Mucosa of descending colon (tissue), 3 donors: ENCODE results near the gene SEC14L2. TPM values are rescaled to one million over a fixed set of nuclear protein-coding genes. Genes with fewer than 3 reads are reported as not detected.

Experiments used
- ATAC-seq: fragments of 200-7000 bp; cut with Tn5 transposase; one replicate; pipeline ENCODE4 v1.9.1; 2020; ENCODE audit warnings: mild to moderate bottlenecking, moderate library complexity
- DNase-seq, 3 donors: peaks; one replicate each; pipeline ENCODE4 v3.0.0-alpha.2; 2020
- H3K36me3 ChIP-seq: fragments of 200-600 bp; one replicate; pipeline ENCODE4 v1.8.0; 2021; ENCODE audit warnings: low read depth, mild to moderate bottlenecking
- H3K4me1 ChIP-seq: fragments of 200-600 bp; one replicate; pipeline ENCODE4 v1.8.0; 2021; ENCODE audit warnings: low read depth, mild to moderate bottlenecking
- H3K4me3 ChIP-seq: fragments of 200-600 bp; one replicate; pipeline ENCODE4 v1.8.0; 2021; ENCODE audit warnings: mild to moderate bottlenecking
- H3K9me3 ChIP-seq: fragments of 200-600 bp; one replicate; pipeline ENCODE4 v1.8.0; 2021; ENCODE audit warnings: mild to moderate bottlenecking
- CTCF ChIP-seq: fragments of 200-600 bp; IDR thresholded peaks from one replicate; pipeline ENCODE4 v1.8.0; 2022; ENCODE audit warnings: antibody characterized with exemption, mild to moderate bottlenecking
- intact Hi-C, 2 donors: fragments of 100-400 bp; cut with DNase I in 1 of 2; cut with micrococcal nuclease in 1 of 2; formaldehyde crosslinking; loops; one replicate each; pipeline versions ENCODE4 v1.11.0 to v1.11.1; 2022; cut with DNase I, micrococcal nuclease
- total RNA-seq, 3 donors: library from RNA; stranded (reverse); fragmentation: NEBNext Ultra II Directional in 2 of 3; extraction: Animal tissue kit (Norgen Biotek cat#: 25700) in 2 of 3; gene quantifications; one replicate each; pipeline versions ENCODE4 v1.2.1 to v1.2.4, GENCODE V29; 2021 to 2023
- donor health status: DM: no; HTN: no; CAD: no; lungs with moderate emphysema.
- donor health status: DM: no; HTN: no; CAD: no.
- donor health status: DM: no; HTN: yes; CAD: no.

Gene SEC14L2
- total RNA-seq, 3 donors from 2014 or later: 0.67 to 4.0 (median 2.5) TPM

- no peaks in the 10 kb centered on the region for H3K9me3 ChIP-seq
- ATAC-seq (no peak), DNase-seq (no peak)
- no peak overlapping the region for H3K4me3 ChIP-seq
- no peak for TF ChIP-seq CTCF
- intact Hi-C loops: no loop called here
- no peaks in the 10 kb centered on the region for H3K36me3 ChIP-seq
- peaks cover 24% of the 10 kb centered on the region for H3K4me1 ChIP-seq
Measured at GRCh38 chr22:30354644-30355043, 42.2 kb upstream of the SEC14L2 start.

- H3K9me3 ChIP-seq: no peaks in the 10 kb centered on the region
- H3K4me3 ChIP-seq: peak within 1 kb of the TSS; percentile 56
- ATAC-seq (peak; percentile 99), DNase-seq (peak; percentile 90 to 92 (median 91))
- intact Hi-C loops: no loop called here
- TF ChIP-seq CTCF: no peak
- H3K36me3 ChIP-seq: no peaks in the 10 kb centered on the region
- H3K4me1 ChIP-seq: peaks cover 24% of the 10 kb centered on the region
Measured at GRCh38 chr22:30356449-30357235, 40.2 kb upstream of the SEC14L2 start, which contains the start of the genes CCDC157 and SF3A1. TSS of gene CCDC157 (plus strand) at chr22:30357007. CDS start at chr22:30366001, 8,994 bp downstream. TSS of gene SF3A1 (minus strand) at chr22:30356894. CDS start at chr22:30356792, 102 bp downstream.

GRCh38 chr22:30357236-30357570 lies 39.6 kb upstream of the SEC14L2 start:
- intact Hi-C loops: no loop called here
- H3K9me3 ChIP-seq: no peaks in the 10 kb centered on the region
- peaks cover 24% of the 10 kb centered on the region for H3K4me1 ChIP-seq
- H3K4me3 ChIP-seq: peak overlapping the region; percentile 56
- DNase-seq (no peak), ATAC-seq (no peak)
- no peak for TF ChIP-seq CTCF
- H3K36me3 ChIP-seq: no peaks in the 10 kb centered on the region

GRCh38 chr22:30357650-30358215 lies 39.1 kb upstream of the SEC14L2 start:
- intact Hi-C loops: no loop called here
- Histone ChIP-seq H3K9me3 (no peaks in the 10 kb centered on the region), H3K36me3 (no peaks in the 10 kb centered on the region), H3K4me1 (peaks cover 24% of the 10 kb centered on the region), H3K4me3 (no peak overlapping the region)
- TF ChIP-seq CTCF: no peak
- ATAC-seq (no peak), DNase-seq (no peak)

- Histone ChIP-seq H3K4me3 (no peak overlapping the region), H3K9me3 (no peaks in the 10 kb centered on the region), H3K4me1 (peaks cover 24% of the 10 kb centered on the region), H3K36me3 (no peaks in the 10 kb centered on the region)
- no peak for DNase-seq
- intact Hi-C loops: no loop called here
- TF ChIP-seq CTCF: no peak
- no peak for ATAC-seq
Measured at GRCh38 chr22:30358541-30358940, 38.3 kb upstream of the SEC14L2 start.
